Esophagus squamous epithelium (tissue), 5 donors: Measurements from ENCODE around the gene HNRNPU. TPM values are rescaled to one million over a fixed set of nuclear protein-coding genes. Genes with fewer than 3 reads are reported as not detected.

Experiments
- DNase-seq: peaks from one replicate; lab custom pipeline; 2025; lab: John Stamatoyannopoulos, UW
- H3K27ac ChIP-seq, 4 donors: fragments of 200-600 bp; sonication (generic); one replicate each; pipeline ENCODE4 v1.5.1; 2016 to 2019; ENCODE audit warnings: mild to moderate bottlenecking in 1 of 4
- H3K27me3 ChIP-seq, 4 donors: fragments of 200-600 bp; sonication (generic); 1 replicate in 3 of 4; 2 replicates in 1 of 4; pipeline versions ENCODE4 v1.5.1 to v1.6.0; 2017 to 2021; ENCODE audit warnings: antibody characterized with exemption in 1 of 4
- H3K36me3 ChIP-seq, 3 donors: fragments of 200-600 bp; sonication (generic); one replicate each; pipeline ENCODE4 v1.5.1; 2016 to 2019
- H3K4me1 ChIP-seq, 3 donors: fragments of 200-600 bp; sonication (generic); one replicate each; pipeline ENCODE4 v1.5.1; 2017 to 2019
- H3K4me3 ChIP-seq, 4 donors: fragments of 200-600 bp; sonication (generic); 1 replicate in 3 of 4; 2 replicates in 1 of 4; pipeline ENCODE4 v1.5.1; 2016 to 2019; ENCODE audit warnings: mild to moderate bottlenecking in 2 of 4, moderate library complexity in 1 of 4
- H3K9me3 ChIP-seq, 3 donors: fragments of 200-600 bp; sonication (generic); one replicate each; pipeline ENCODE4 v1.5.1; 2016 to 2019
- CTCF ChIP-seq, 6 experiments: fragments of 450-650 bp in 4 of 6; fragments of 200-600 bp in 2 of 6; sonication (generic) in 2 of 6; IDR thresholded peaks; one replicate each; pipeline ENCODE4 v1.5.1; 2016 to 2019; ENCODE audit warnings: antibody characterized with exemption in 6 of 6, mild to moderate bottlenecking in 4 of 6, moderate library complexity in 4 of 6
- POLR2A ChIP-seq, 4 donors: fragments of 450-650 bp; IDR thresholded peaks; one replicate each; pipeline ENCODE4 v1.6.1; 2017; ENCODE audit warnings: antibody characterized with exemption in 4 of 4, mild to moderate bottlenecking in 4 of 4, moderate library complexity in 3 of 4
- WGBS, 2 donors: methylation state at CpG; one replicate each; pipeline ENCODE4 v1.1.5; 2018; 5-methylcytosine and 5-hydroxymethylcytosine counted together
- intact Hi-C: fragments of 100-400 bp; cut with DNase I; formaldehyde crosslinking; loops from one replicate; pipeline ENCODE4 v1.15.0; 2022
- total RNA-seq, 4 donors: library from RNA; depleted of rRNA; stranded (reverse); fragments of >200 nt; gene quantifications; one replicate each; pipeline ENCODE4 v1.1.0, GENCODE V29; 2016
- donor health status: DM: yes; HTN: yes; CAD: no.

The HNRNPU gene
- total RNA-seq, 4 donors from 2014 or later = 176 to 308 (median 257) TPM

DNA sequence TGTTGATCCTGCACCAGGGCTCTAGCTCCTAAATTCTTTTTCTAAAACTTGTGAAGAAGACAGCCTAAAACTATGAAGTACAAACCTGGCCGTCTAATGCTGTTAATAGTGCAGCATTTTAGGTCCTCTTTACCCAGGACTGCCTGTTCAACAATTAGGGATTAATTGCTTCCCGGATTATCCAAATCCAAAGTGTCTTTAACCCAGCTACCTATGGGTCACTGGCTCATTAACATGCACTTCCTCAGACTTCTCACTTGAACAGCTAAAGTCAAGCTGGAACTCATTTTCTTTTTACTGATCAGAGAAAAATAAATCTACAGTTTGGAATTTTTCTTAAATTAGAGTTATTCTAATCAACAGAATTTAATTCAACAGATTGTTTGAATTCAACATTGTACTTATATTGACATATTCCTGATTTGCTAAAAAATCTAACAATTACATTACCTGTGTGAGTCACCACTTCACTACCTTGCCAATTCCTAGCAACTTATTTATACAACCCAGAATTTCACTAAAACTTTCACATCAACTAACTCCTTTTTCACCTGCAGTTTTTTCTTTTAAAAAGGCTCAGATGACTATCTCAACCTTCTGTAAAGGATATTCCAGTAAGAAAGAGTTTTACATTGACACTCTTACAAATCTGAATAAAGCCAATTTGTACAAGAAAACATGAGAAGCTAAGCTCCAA lies 3.3 kb downstream of the HNRNPU start:
- Histone ChIP-seq H3K27ac (peak overlapping the region in 3 of 4 donors; percentile 2 to 100 (median 100)), H3K4me3 (peak overlapping the region in 3 of 4 donors; percentile 87 to 98 (median 97)), H3K36me3 (peaks cover 8 to 51% (median 25%) of the 10 kb centered on the region in 3 donors), H3K27me3 (no peaks in the 10 kb centered on the region), H3K9me3 (no peaks in the 10 kb centered on the region), H3K4me1 (peaks cover 14 to 72% (median 30%) of the 10 kb centered on the region in 3 donors)
- intact Hi-C loops = loop anchor here (5.0 kb wide), 1 partner anchor 111 kb away; no protein-coding TSS in a partner anchor
- no peak for DNase-seq
- 0 to 12% methylated on average over 2 of the region's 2 CpGs for WGBS, 2 donors
- TF ChIP-seq CTCF (IDR thresholded peaks at IDR 0.05) = no peak
- TF ChIP-seq POLR2A (IDR thresholded peaks at IDR 0.05) = no peak

- Histone ChIP-seq H3K4me1 (peaks cover 14 to 73% (median 35%) of the 10 kb centered on the region in 3 donors), H3K27ac (peak overlapping the region in 2 of 4 donors; percentile 2 to 100), H3K4me3 (peak overlapping the region in 2 of 4 donors; percentile 97 to 98), H3K9me3 (no peaks in the 10 kb centered on the region), H3K36me3 (peaks cover 8 to 61% (median 33%) of the 10 kb centered on the region in 3 donors), H3K27me3 (no peaks in the 10 kb centered on the region)
- TF ChIP-seq POLR2A (IDR thresholded peaks at IDR 0.05) = no peak
- TF ChIP-seq CTCF (IDR thresholded peaks at IDR 0.05) = no peak
- no peak for DNase-seq
- 31 to 55% methylated on average over 9 of the region's 9 CpGs for WGBS, 2 donors
- intact Hi-C loops = loop anchor here (5.0 kb wide), 1 partner anchor 112 kb away; no protein-coding TSS in a partner anchor
Observed at GRCh38 chr1:244860078-244860477, 4.3 kb downstream of the HNRNPU start.

GRCh38 chr1:244858357-244858756 lies 6.0 kb downstream of the HNRNPU start:
- H3K4me1 ChIP-seq = peaks cover 14 to 88% (median 35%) of the 10 kb centered on the region in 3 donors
- DNase-seq = no peak
- H3K27ac ChIP-seq = no peak overlapping the region
- WGBS, 2 donors = 58 to 60% methylated on average over 1 of the region's 1 CpG
- no peak for TF ChIP-seq CTCF (IDR thresholded peaks at IDR 0.05)
- no peaks in the 10 kb centered on the region for H3K27me3 ChIP-seq
- peaks cover 8 to 78% (median 39%) of the 10 kb centered on the region in 3 donors for H3K36me3 ChIP-seq
- intact Hi-C loops = no loop called here
- H3K4me3 ChIP-seq = no peak overlapping the region
- no peaks in the 10 kb centered on the region for H3K9me3 ChIP-seq

DNA sequence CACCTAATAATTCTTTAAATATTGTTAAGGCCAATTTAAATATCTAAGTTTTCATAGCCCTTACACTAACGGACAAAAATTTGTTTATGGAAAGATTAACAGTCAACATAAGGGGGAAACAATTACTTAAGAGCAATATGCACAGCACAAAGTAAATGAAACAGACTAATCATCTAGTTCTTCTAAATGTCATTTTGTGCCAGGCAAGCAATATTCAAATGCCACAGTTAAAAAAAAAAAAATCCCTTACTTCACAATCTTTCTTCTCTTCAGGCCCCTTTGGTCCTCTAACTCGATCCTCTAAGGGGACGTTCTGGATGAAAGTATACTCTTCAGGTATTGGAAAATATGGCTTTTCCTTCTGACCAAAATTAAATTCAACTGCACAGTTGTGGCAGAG lies 6.6 kb downstream of the HNRNPU start:
- WGBS, 2 donors = 52 to 71% methylated on average over 3 of the region's 3 CpGs
- peaks cover 14 to 91% (median 35%) of the 10 kb centered on the region in 3 donors for H3K4me1 ChIP-seq
- TF ChIP-seq POLR2A (IDR thresholded peaks at IDR 0.05) (no peak), CTCF (IDR thresholded peaks at IDR 0.05) (no peak)
- H3K4me3 ChIP-seq = no peak overlapping the region
- H3K27me3 ChIP-seq = no peaks in the 10 kb centered on the region
- no peaks in the 10 kb centered on the region for H3K9me3 ChIP-seq
- DNase-seq = no peak
- peaks cover 8 to 84% (median 39%) of the 10 kb centered on the region in 3 donors for H3K36me3 ChIP-seq
- H3K27ac ChIP-seq = no peak overlapping the region
- intact Hi-C loops = no loop called here

DNA sequence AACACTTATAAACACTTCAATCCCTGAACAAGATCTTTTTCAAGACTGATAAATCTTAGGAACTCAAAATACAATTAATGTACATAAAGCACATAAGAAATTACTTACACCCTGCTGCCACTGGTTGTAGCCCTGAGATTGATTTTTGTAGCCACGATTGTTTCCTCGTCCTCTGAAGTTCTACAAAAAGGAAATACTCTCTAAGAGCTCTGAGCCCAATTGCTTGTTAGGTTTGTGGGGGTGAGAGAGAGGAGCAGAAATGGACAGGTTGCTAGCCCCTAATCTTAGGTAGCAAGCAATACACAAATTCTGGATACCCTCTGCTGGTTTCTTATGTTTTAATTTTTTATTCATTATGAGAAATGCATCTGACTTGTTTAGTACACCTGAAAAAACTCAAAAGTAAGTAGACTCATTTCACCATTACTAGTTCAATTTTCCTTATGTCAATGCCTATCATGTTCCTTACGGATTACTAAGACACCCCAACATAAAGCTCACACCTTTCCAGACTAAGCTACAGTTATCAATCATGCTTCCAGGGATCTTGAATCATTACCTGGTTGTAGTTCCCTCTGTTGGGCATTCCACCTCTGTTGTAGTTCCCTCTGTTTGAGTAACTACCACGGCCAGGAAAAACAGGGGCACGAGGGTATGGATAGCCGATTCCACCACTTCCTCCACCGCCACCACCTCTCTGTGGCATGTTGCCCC lies 9.3 kb downstream of the HNRNPU start:
- Histone ChIP-seq H3K4me1 (peaks cover 6 to 70% (median 17%) of the 10 kb centered on the region in 3 donors), H3K4me3 (no peak overlapping the region), H3K36me3 (peaks cover 8 to 100% (median 41%) of the 10 kb centered on the region in 3 donors), H3K9me3 (no peaks in the 10 kb centered on the region), H3K27me3 (no peaks in the 10 kb centered on the region), H3K27ac (no peak overlapping the region)
- WGBS, 2 donors = 47 to 62% methylated on average over 7 of the region's 7 CpGs
- no peak for TF ChIP-seq POLR2A (IDR thresholded peaks at IDR 0.05)
- TF ChIP-seq CTCF (IDR thresholded peaks at IDR 0.05) = no peak
- intact Hi-C loops = no loop called here
- no peak for DNase-seq
